ENCODE measurements around the gene APCDD1L.

The APCDD1L gene

GRCh38 chr20:58514321-58515232 is 622 bp downstream of the APCDD1L start:
- Histone ChIP-seq H3F3A (ENCODE audit: insufficient read depth) (no peaks in the 10 kb centered on the region), H3K79me2 (ENCODE audit: insufficient read depth, low read length) (no peaks in the 10 kb centered on the region), H3K4me2 (ENCODE audit: low read depth, low read length, poor library complexity, severe bottlenecking) (no peak overlapping the region), H3K9me3 (ENCODE audit: insufficient read depth, low read length) (no peaks in the 10 kb centered on the region), H3K9me2 (replicated peaks; ENCODE audit: insufficient read depth, low read length) (no peaks in the 10 kb centered on the region), H3K4me3 (ENCODE audit: insufficient read depth, low read length, poor library complexity, severe bottlenecking) (no peak overlapping the region), H4K20me1 (ENCODE audit: low read depth, low read length) (no peaks in the 10 kb centered on the region), H2AFZ (ENCODE audit: low read depth, low read length, severe bottlenecking) (no peak overlapping the region), H3K27ac (ENCODE audit: low read depth, low read length) (no peak overlapping the region), H3K9ac (ENCODE audit: low read length) (no peak overlapping the region), H3K27me3 (ENCODE audit: low read length) (no peaks in the 10 kb centered on the region), H3K36me3 (ENCODE audit: low read length) (no peaks in the 10 kb centered on the region)
- TF ChIP-seq EZH2phosphoT487 (conservative IDR thresholded peaks at IDR 0.05; ENCODE audit: low read length) (no peak), CTCF (IDR thresholded peaks at IDR 0.05; ENCODE audit: insufficient read depth, low read length, poor library complexity, severe bottlenecking) (no peak)

GRCh38 chr20:58513580-58514285 is 1.5 kb downstream of the APCDD1L start:
- H3K4me2 ChIP-seq (ENCODE audit: low read depth, low read length, poor library complexity, severe bottlenecking), result no peak overlapping the region

GRCh38 chr20:58512808-58513552 is 2.2 kb downstream of the APCDD1L start:
- no peaks in the 10 kb centered on the region for H3K9me2 ChIP-seq (replicated peaks; ENCODE audit: insufficient read depth, low read length)
- no peak overlapping the region for H3K9ac ChIP-seq (ENCODE audit: low read length)
- TF ChIP-seq CTCF (IDR thresholded peaks at IDR 0.05; ENCODE audit: insufficient read depth, low read length, poor library complexity, severe bottlenecking) (no peak), EZH2phosphoT487 (conservative IDR thresholded peaks at IDR 0.05; ENCODE audit: low read length) (no peak)
- H3K9me3 ChIP-seq (ENCODE audit: insufficient read depth, low read length), result no peaks in the 10 kb centered on the region
- no peak overlapping the region for H3K4me2 ChIP-seq (ENCODE audit: low read depth, low read length, poor library complexity, severe bottlenecking)
- no peaks in the 10 kb centered on the region for H3F3A ChIP-seq (ENCODE audit: insufficient read depth)
- no peak overlapping the region for H3K4me3 ChIP-seq (ENCODE audit: insufficient read depth, low read length, poor library complexity, severe bottlenecking)
- no peaks in the 10 kb centered on the region for H3K36me3 ChIP-seq (ENCODE audit: low read length)
- H3K27me3 ChIP-seq (ENCODE audit: low read length), result no peaks in the 10 kb centered on the region
- no peaks in the 10 kb centered on the region for H3K79me2 ChIP-seq (ENCODE audit: insufficient read depth, low read length)
- no peak overlapping the region for H2AFZ ChIP-seq (ENCODE audit: low read depth, low read length, severe bottlenecking)
- H4K20me1 ChIP-seq (ENCODE audit: low read depth, low read length), result no peaks in the 10 kb centered on the region
- H3K27ac ChIP-seq (ENCODE audit: low read depth, low read length), result no peak overlapping the region

More at GRCh38 chr20:58513580-58514285, 1.5 kb downstream of the APCDD1L start:
- H2AFZ ChIP-seq (ENCODE audit: low read depth, low read length, severe bottlenecking), result no peak overlapping the region
- H3K27me3 ChIP-seq (ENCODE audit: low read length), result no peaks in the 10 kb centered on the region
- no peaks in the 10 kb centered on the region for H3K36me3 ChIP-seq (ENCODE audit: low read length)
- H4K20me1 ChIP-seq (ENCODE audit: low read depth, low read length), result no peaks in the 10 kb centered on the region
- no peaks in the 10 kb centered on the region for H3K79me2 ChIP-seq (ENCODE audit: insufficient read depth, low read length)
- no peaks in the 10 kb centered on the region for H3F3A ChIP-seq (ENCODE audit: insufficient read depth)
- H3K9ac ChIP-seq (ENCODE audit: low read length), result no peak overlapping the region
- no peaks in the 10 kb centered on the region for H3K9me3 ChIP-seq (ENCODE audit: insufficient read depth, low read length)
- no peaks in the 10 kb centered on the region for H3K9me2 ChIP-seq (replicated peaks; ENCODE audit: insufficient read depth, low read length)
- TF ChIP-seq CTCF (IDR thresholded peaks at IDR 0.05; ENCODE audit: insufficient read depth, low read length, poor library complexity, severe bottlenecking) (no peak), EZH2phosphoT487 (conservative IDR thresholded peaks at IDR 0.05; ENCODE audit: low read length) (no peak)
- no peak overlapping the region for H3K27ac ChIP-seq (ENCODE audit: low read depth, low read length)
- no peak overlapping the region for H3K4me3 ChIP-seq (ENCODE audit: insufficient read depth, low read length, poor library complexity, severe bottlenecking)
